Ishikawa (cell line): Measurements from ENCODE around the gene NFS1.

ENCODE experiments used
- CEBPB ChIP-seq: IDR thresholded peaks from 2 replicates; pipeline ENCODE4 v1.6.1; 2012
- CREB1 ChIP-seq: IDR thresholded peaks from 2 replicates; pipeline ENCODE4 v1.6.1; 2012; ENCODE audit warnings: low read depth
- EP300 ChIP-seq: IDR thresholded peaks from 2 replicates; pipeline ENCODE4 v1.6.1; 2012; ENCODE audit warnings: borderline replicate concordance
- NFIC ChIP-seq: IDR thresholded peaks from 2 replicates; pipeline ENCODE4 v1.6.1; 2012
- RAD21 ChIP-seq: IDR thresholded peaks from 2 replicates; pipeline ENCODE4 v1.6.1; 2012; ENCODE audit warnings: low read depth
- TAF1 ChIP-seq: IDR thresholded peaks from 2 replicates; pipeline ENCODE4 v1.6.1; 2012; ENCODE audit warnings: low read depth, mild to moderate bottlenecking
- TEAD4 ChIP-seq: IDR thresholded peaks from 2 replicates; pipeline ENCODE4 v1.6.1; 2012
- YY1 ChIP-seq: IDR thresholded peaks from 2 replicates; pipeline ENCODE4 v1.6.1; 2012; ENCODE audit warnings: low read depth
- ZBTB7A ChIP-seq: IDR thresholded peaks from 2 replicates; pipeline ENCODE4 v1.6.1; 2012; ENCODE audit warnings: low read depth
- TF ChIP-seq, protein P1 (sequence below): IDR thresholded peaks from 2 replicates; pipeline ENCODE4 v1.6.1; 2012
- TF ChIP-seq, protein P2 (sequence below): IDR thresholded peaks from 2 replicates; pipeline ENCODE4 v1.6.1; 2012
- TF ChIP-seq, protein P3 (sequence below): IDR thresholded peaks from 2 replicates; pipeline ENCODE4 v1.6.1; 2012; ENCODE audit warnings: low read depth, mild to moderate bottlenecking

DNA sequence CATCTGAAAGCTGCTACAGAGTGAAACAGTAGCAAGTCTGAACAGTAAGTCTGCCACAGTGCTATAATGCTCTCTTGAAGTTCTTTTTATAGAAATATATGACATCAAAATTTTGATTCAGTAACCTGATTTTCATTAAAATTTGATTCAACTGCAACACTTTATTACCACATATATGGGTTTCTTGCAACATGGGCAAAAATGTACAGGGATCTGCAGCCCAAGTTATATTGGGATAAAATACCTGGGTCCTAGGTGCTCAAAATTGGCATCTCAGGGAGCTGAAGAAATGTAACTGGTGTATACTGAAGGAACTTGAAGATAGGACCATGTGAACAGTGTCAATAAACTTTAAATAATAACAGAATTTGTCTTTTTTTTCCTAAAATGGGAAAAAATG is 10.9 kb upstream of the NFS1 start:
- TF ChIP-seq YY1 (no peak), RAD21 (no peak), CEBPB (no peak), TAF1 (no peak), NFIC (no peak), EP300 (no peak), ZBTB7A (no peak), CREB1 (no peak), TEAD4 (no peak)
- TF ChIP-seq, protein P1, sequence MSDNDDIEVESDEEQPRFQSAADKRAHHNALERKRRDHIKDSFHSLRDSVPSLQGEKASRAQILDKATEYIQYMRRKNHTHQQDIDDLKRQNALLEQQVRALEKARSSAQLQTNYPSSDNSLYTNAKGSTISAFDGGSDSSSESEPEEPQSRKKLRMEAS, result no peak
- TF ChIP-seq, protein P2, sequence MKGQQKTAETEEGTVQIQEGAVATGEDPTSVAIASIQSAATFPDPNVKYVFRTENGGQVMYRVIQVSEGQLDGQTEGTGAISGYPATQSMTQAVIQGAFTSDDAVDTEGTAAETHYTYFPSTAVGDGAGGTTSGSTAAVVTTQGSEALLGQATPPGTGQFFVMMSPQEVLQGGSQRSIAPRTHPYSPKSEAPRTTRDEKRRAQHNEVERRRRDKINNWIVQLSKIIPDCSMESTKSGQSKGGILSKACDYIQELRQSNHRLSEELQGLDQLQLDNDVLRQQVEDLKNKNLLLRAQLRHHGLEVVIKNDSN, result no peak
- TF ChIP-seq, protein P3, sequence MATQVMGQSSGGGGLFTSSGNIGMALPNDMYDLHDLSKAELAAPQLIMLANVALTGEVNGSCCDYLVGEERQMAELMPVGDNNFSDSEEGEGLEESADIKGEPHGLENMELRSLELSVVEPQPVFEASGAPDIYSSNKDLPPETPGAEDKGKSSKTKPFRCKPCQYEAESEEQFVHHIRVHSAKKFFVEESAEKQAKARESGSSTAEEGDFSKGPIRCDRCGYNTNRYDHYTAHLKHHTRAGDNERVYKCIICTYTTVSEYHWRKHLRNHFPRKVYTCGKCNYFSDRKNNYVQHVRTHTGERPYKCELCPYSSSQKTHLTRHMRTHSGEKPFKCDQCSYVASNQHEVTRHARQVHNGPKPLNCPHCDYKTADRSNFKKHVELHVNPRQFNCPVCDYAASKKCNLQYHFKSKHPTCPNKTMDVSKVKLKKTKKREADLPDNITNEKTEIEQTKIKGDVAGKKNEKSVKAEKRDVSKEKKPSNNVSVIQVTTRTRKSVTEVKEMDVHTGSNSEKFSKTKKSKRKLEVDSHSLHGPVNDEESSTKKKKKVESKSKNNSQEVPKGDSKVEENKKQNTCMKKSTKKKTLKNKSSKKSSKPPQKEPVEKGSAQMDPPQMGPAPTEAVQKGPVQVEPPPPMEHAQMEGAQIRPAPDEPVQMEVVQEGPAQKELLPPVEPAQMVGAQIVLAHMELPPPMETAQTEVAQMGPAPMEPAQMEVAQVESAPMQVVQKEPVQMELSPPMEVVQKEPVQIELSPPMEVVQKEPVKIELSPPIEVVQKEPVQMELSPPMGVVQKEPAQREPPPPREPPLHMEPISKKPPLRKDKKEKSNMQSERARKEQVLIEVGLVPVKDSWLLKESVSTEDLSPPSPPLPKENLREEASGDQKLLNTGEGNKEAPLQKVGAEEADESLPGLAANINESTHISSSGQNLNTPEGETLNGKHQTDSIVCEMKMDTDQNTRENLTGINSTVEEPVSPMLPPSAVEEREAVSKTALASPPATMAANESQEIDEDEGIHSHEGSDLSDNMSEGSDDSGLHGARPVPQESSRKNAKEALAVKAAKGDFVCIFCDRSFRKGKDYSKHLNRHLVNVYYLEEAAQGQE, result no peak
